Right lung (tissue), 5 donors: ENCODE data around the gene SLAIN1. TPM values are rescaled to one million over a fixed set of nuclear protein-coding genes. Genes with fewer than 3 reads are reported as not detected.

Experiments used
- polyA plus RNA-seq, 5 donors: library from polyadenylated mRNA; unstranded; fragments of 120-200 nt; gene quantifications; one replicate each; pipeline versions ENCODE4 v1.2.1 to v1.2.3, GENCODE V29; 2013; ENCODE audit warnings: inconsistent platforms in 1 of 5, low replicate concordance in 1 of 5; ENCODE audit not compliant: insufficient read length in 5 of 5, insufficient read depth in 1 of 5

The SLAIN1 gene
- polyA plus RNA-seq, 5 donors, result 23.6 to 30.4 (median 27.9) TPM

Other genes with a start within 250 kb of the SLAIN1 start
- gene SCEL, start 162.0 kb upstream of the SLAIN1 start, polyA plus RNA-seq, result under 1 TPM; 0.09 to 0.78 (median 0.27) TPM
- gene EDNRB, start 221.1 kb downstream of the SLAIN1 start, polyA plus RNA-seq, result 100 to 1,000 TPM in 4 of 5 donors, 10 to 100 TPM in 1; 80.8 to 143 (median 111) TPM